PC-9 (cell line): ENCODE measurements around the gene HRNR. TPM values are rescaled to one million over a fixed set of nuclear protein-coding genes. Genes with fewer than 3 reads are reported as not detected.
"Not testable (repeated sequence)": the region's sequence is repeated elsewhere in the genome, so short reads cannot be mapped to it uniquely, and the experiment has no call there.

Source experiments
- Bru-seq: library from RNA; stranded (reverse); fragments of 400-500 nt; gene quantifications from one replicate; lab custom pipeline; 2021; lab: Mats Ljungman, UMichigan
- BruChase-seq, 2 experiments: library from RNA; stranded (reverse); fragments of 400-500 nt; gene quantifications; one replicate each; lab custom pipeline; 2021; lab: Mats Ljungman, UMichigan
- BruUV-seq: library from RNA; stranded (reverse); fragments of 400-500 nt; replicated peaks from 2 replicates; lab custom pipeline; 2021; lab: Mats Ljungman, UMichigan
- CTCF ChIA-PET: fragments of 300-600 bp; sonication (Branson Sonifier 250); formaldehyde crosslinking; loops from one replicate; lab custom pipeline; 2022; ENCODE audit warnings: antibody characterized with exemption; lab: Charles Lee
- POLR2A ChIA-PET: fragments of 300-600 bp; sonication (Branson Sonifier 250); formaldehyde crosslinking; loops from one replicate; lab custom pipeline; 2022; ENCODE audit warnings: antibody characterized with exemption; ENCODE audit not compliant: unreplicated experiment; lab: Charles Lee
- DNase-seq, 2 experiments: peaks; one replicate each; pipeline versions ENCODE4 v3.0.0 to v3.0.0-alpha.2; 2015 to 2022; ENCODE audit warnings: mixed read lengths in 1 of 2
- H2AFZ ChIP-seq: fragments of 200-600 bp; sonication (generic); 2 replicates; pipeline ENCODE4 v1.8.1; 2017; ENCODE audit warnings: antibody characterized with exemption
- H3F3A ChIP-seq: fragments of 200-600 bp; sonication (generic); 2 replicates; pipeline ENCODE4 v1.8.1; 2017; ENCODE audit warnings: antibody characterized with exemption, mild to moderate bottlenecking, low read depth; ENCODE audit not compliant: insufficient read depth
- H3K27ac ChIP-seq: fragments of 200-600 bp; sonication (generic); 2 replicates; pipeline ENCODE4 v1.6.1; 2016; ENCODE audit warnings: mixed run types
- H3K27me3 ChIP-seq: fragments of 200-600 bp; sonication (generic); 2 replicates; pipeline ENCODE4 v1.6.1; 2016; ENCODE audit warnings: low read depth, mixed run types; ENCODE audit not compliant: insufficient read depth
- H3K36me3 ChIP-seq: fragments of 200-600 bp; sonication (generic); 2 replicates; pipeline ENCODE4 v1.6.1; 2016; ENCODE audit warnings: low read depth, mixed run types
- H3K4me1 ChIP-seq: fragments of 200-600 bp; sonication (generic); replicated peaks from 2 replicates; pipeline ENCODE4 v1.6.1; 2016; ENCODE audit warnings: mixed run types; ENCODE audit not compliant: insufficient read depth
- H3K4me2 ChIP-seq: fragments of 200-600 bp; sonication (generic); 2 replicates; pipeline ENCODE4 v1.6.1; 2017; ENCODE audit warnings: mixed run types
- H3K4me3 ChIP-seq: fragments of 200-600 bp; sonication (generic); 2 replicates; pipeline ENCODE4 v1.6.1; 2016; ENCODE audit warnings: mixed run types
- H3K79me2 ChIP-seq: fragments of 200-600 bp; sonication (generic); 2 replicates; pipeline ENCODE4 v1.6.1; 2017; ENCODE audit warnings: low read depth, mixed run types
- H3K9me2 ChIP-seq: fragments of 200-600 bp; sonication (generic); 2 replicates; pipeline ENCODE4 v1.8.1; 2017; ENCODE audit warnings: mild to moderate bottlenecking; ENCODE audit not compliant: insufficient read depth
- H3K9me3 ChIP-seq: fragments of 200-600 bp; sonication (generic); 2 replicates; pipeline ENCODE4 v1.8.1; 2016; ENCODE audit warnings: low read depth; ENCODE audit not compliant: insufficient read depth
- H4K20me1 ChIP-seq: fragments of 200-600 bp; sonication (generic); 2 replicates; pipeline ENCODE4 v1.8.1; 2017; ENCODE audit not compliant: insufficient read depth
- CTCF ChIP-seq: fragments of 200-600 bp; sonication (generic); conservative IDR thresholded peaks from 2 replicates; pipeline ENCODE4 v1.6.1; 2017; ENCODE audit warnings: mixed run types, antibody characterized with exemption, mild to moderate bottlenecking, moderate library complexity
- EZH2 ChIP-seq: fragments of 200-600 bp; sonication (generic); IDR thresholded peaks from 2 replicates; pipeline ENCODE4 v1.8.0; 2017; ENCODE audit warnings: antibody characterized with exemption, low read depth
- intact Hi-C: fragments of 100-400 bp; cut with micrococcal nuclease; formaldehyde crosslinking; loops from one replicate; pipeline ENCODE4 v1.10.0; 2022; ENCODE audit not compliant: unreplicated experiment
- long read RNA-seq: library from polyadenylated mRNA; stranded (forward); transcript quantifications from one replicate; pipeline ENCODE4 v2.0.0, GENCODE V29; 2022
- total RNA-seq: library from RNA; stranded (reverse); gene quantifications from 2 replicates; pipeline ENCODE4 v1.2.3, GENCODE V29; 2021

The HRNR gene
- total RNA-seq (not detected in 2 replicates), Bru-seq, nascent RNA (not detected), BruChase-seq, experiment 1, labeled RNA remaining after a 2-hour chase (not detected), BruChase-seq, experiment 2, labeled RNA remaining after a 6-hour chase (not detected)
- long read RNA-seq, result 0 reads

DNA sequence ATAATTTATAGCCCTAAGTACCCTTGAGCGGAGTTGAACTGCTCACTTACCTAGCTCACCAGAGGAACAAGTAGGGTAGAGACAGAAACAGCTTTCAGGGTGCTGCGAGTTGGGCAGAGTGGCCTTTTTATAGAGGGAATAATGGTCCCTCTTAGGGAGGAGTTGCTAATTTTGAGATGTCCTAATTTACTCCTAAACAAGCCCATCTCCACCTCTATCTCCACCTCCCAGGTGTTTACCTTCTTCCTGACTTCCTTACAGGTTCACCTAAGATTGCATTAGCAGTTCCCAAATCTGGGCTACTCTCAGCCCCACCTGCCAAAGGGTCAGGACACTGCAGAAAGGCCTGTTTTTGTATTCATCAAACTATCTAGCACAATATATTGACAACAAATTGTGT, at the start of gene HRNR:
Gene HRNR (minus strand): TSS at position 101 of the 400 bp plus-strand sequence. CDS start 940 bp downstream, outside the sequence.
- Histone ChIP-seq H3F3A (no peaks in the 10 kb centered on the region), H4K20me1 (no peaks in the 10 kb centered on the region), H3K4me3 (no peak within 1 kb of the TSS), H3K4me2 (no peak within 1 kb of the TSS), H3K9me2 (no peaks in the 10 kb centered on the region), H3K27ac (no peak within 1 kb of the TSS), H3K36me3 (no peaks in the 10 kb centered on the region), H2AFZ (no peak within 1 kb of the TSS), H3K9me3 (0 out of 2 replicates have a peak, but pooled peaks cover 3% of the 10 kb centered on the region), H3K27me3 (peaks cover 34% of the 10 kb centered on the region), H3K4me1 (no peaks in the 10 kb centered on the region), H3K79me2 (no peaks in the 10 kb centered on the region)
- CTCF ChIA-PET, result no interaction called here
- TF ChIP-seq CTCF, result no peak
- no peak for TF ChIP-seq EZH2
- DNase-seq, result no peak
- POLR2A ChIA-PET, result no interaction called here
- intact Hi-C loops, result no loop called here
- no TSS peak for BruUV-seq

DNA sequence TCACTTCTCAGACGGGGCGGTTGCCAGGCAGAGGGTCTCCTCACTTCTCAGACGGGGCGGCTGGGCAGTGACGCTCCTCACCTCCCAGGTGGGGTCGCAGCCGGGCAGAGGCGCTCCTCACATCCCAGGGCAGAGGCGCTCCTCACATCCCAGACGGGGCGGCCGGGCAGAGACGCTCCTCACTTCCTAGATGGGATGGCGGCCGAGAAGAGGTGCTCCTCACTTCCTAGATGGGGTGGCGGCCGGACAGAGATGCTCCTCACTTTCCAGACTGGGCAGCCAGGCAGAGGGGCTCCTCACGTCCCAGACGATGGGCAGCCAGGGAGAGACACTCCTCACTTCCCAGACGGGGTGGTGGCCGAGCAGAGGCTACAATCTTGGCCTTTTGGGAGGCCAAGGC, 32.4 kb upstream of the HRNR start:
- H3K4me2 ChIP-seq, DNase-seq, H4K20me1 ChIP-seq, H2AFZ ChIP-seq, H3K9me3 ChIP-seq, H3K9me2 ChIP-seq, CTCF ChIA-PET, POLR2A ChIA-PET, BruUV-seq, H3K4me1 ChIP-seq, H3K4me3 ChIP-seq, intact Hi-C loops, H3K27ac ChIP-seq, H3K36me3 ChIP-seq, H3K27me3 ChIP-seq, H3F3A ChIP-seq, H3K79me2 ChIP-seq: not testable (repeated sequence)

GRCh38 chr1:152252157-152252556, 28.2 kb upstream of the HRNR start:
- Histone ChIP-seq H3F3A (no peaks in the 10 kb centered on the region), H3K27ac (no peak overlapping the region), H2AFZ (no peak overlapping the region), H3K4me1 (no peaks in the 10 kb centered on the region), H3K79me2 (no peaks in the 10 kb centered on the region), H3K9me2 (no peaks in the 10 kb centered on the region), H3K4me2 (no peak overlapping the region), H3K36me3 (no peaks in the 10 kb centered on the region), H4K20me1 (no peaks in the 10 kb centered on the region), H3K27me3 (peaks cover 3% of the 10 kb centered on the region; the same call in 1 of the 2 replicates), H3K4me3 (no peak overlapping the region), H3K9me3 (no peaks in the 10 kb centered on the region)
- BruUV-seq, result no TSS peak
- intact Hi-C loops, result no loop called here
- no peak for DNase-seq
- POLR2A ChIA-PET, result no interaction called here
- CTCF ChIA-PET, result no interaction called here
- TF ChIP-seq EZH2 (no peak), CTCF (no peak)

GRCh38 chr1:152251391-152251790, 27.4 kb upstream of the HRNR start:
- H3F3A ChIP-seq, result no peaks in the 10 kb centered on the region
- H3K79me2 ChIP-seq, result no peaks in the 10 kb centered on the region
- no peak overlapping the region for H2AFZ ChIP-seq
- no peak overlapping the region for H3K4me3 ChIP-seq
- H3K9me3 ChIP-seq, result no peaks in the 10 kb centered on the region
- no peak overlapping the region for H3K4me2 ChIP-seq
- TF ChIP-seq EZH2 (no peak), CTCF (no peak)
- H3K4me1 ChIP-seq, result no peaks in the 10 kb centered on the region
- no peaks in the 10 kb centered on the region for H3K9me2 ChIP-seq
- no peak overlapping the region for H3K27ac ChIP-seq
- no peaks in the 10 kb centered on the region for H3K36me3 ChIP-seq
- peaks cover 3% of the 10 kb centered on the region; the same call in 1 of the 2 replicates for H3K27me3 ChIP-seq
- POLR2A ChIA-PET, result no interaction called here
- CTCF ChIA-PET, result no interaction called here
- no TSS peak for BruUV-seq
- intact Hi-C loops, result no loop called here
- no peaks in the 10 kb centered on the region for H4K20me1 ChIP-seq
- DNase-seq, result no peak
